Activated naive CD8-positive, alpha-beta T cell treated with anti-CD3 and anti-CD28 coated beads for 36 hours (primary cell): Measurements from ENCODE around the gene XPNPEP3. TPM values are rescaled to one million over a fixed set of nuclear protein-coding genes. Genes with fewer than 3 reads are reported as not detected.
"Not testable (repeated sequence)": the region's sequence is repeated elsewhere in the genome, so short reads cannot be mapped to it uniquely, and the experiment has no call there.

Experiments used
- DNase-seq: peaks from one replicate; pipeline ENCODE4 v3.0.0; 2021
- H3K27ac Mint-ChIP-seq: one replicate; pipeline ENCODE4 v1.8.0; 2022; ENCODE audit warnings: mild to moderate bottlenecking, moderate library complexity, mixed read lengths
- H3K27me3 Mint-ChIP-seq: one replicate; pipeline ENCODE4 v1.8.0; 2022; ENCODE audit warnings: mild to moderate bottlenecking, mixed read lengths
- H3K36me3 Mint-ChIP-seq: one replicate; pipeline ENCODE4 v1.8.0; 2021; ENCODE audit warnings: mild to moderate bottlenecking, mixed read lengths
- H3K4me1 Mint-ChIP-seq: one replicate; pipeline ENCODE4 v1.8.0; 2021; ENCODE audit warnings: mixed read lengths
- H3K4me3 Mint-ChIP-seq: one replicate; pipeline ENCODE4 v1.8.0; 2022; ENCODE audit warnings: mild to moderate bottlenecking, moderate library complexity, mixed read lengths
- H3K9me3 Mint-ChIP-seq: one replicate; pipeline ENCODE4 v1.8.0; 2022; ENCODE audit warnings: mixed read lengths
- total RNA-seq, 2 experiments: library from RNA; stranded (reverse); gene quantifications; one replicate each; pipeline ENCODE4 v1.2.3, GENCODE V29; 2021

XPNPEP3 gene
- total RNA-seq, 2 experiments from 2014 or later, result 19.3 to 22.3 TPM

DNA sequence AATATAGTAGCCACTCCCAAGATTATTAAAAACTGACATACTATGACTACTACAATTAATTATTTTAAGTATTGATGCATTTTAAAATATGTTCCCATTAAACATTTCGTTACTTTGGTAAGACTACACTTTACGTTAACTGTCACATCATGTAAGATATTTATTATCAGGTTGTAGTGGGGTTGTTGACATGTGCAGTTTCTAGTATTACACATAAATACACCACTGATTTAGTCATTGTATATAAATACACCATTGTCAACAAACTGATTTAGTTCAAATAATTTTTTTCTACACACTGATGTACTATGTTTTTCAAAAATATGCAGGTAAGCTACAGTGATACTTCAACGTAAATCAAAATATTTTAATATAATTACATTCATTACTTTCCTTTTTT is 12.0 kb upstream of the XPNPEP3 start:
- no peak for DNase-seq
- H3K27ac Mint-ChIP-seq, result no peak overlapping the region
- H3K4me3 Mint-ChIP-seq, result no peak overlapping the region
- peaks cover 25% of the 10 kb centered on the region for H3K36me3 Mint-ChIP-seq
- no peaks in the 10 kb centered on the region for H3K27me3 Mint-ChIP-seq
- H3K9me3 Mint-ChIP-seq, result no peaks in the 10 kb centered on the region
- H3K4me1 Mint-ChIP-seq, result peaks cover 19% of the 10 kb centered on the region

DNA sequence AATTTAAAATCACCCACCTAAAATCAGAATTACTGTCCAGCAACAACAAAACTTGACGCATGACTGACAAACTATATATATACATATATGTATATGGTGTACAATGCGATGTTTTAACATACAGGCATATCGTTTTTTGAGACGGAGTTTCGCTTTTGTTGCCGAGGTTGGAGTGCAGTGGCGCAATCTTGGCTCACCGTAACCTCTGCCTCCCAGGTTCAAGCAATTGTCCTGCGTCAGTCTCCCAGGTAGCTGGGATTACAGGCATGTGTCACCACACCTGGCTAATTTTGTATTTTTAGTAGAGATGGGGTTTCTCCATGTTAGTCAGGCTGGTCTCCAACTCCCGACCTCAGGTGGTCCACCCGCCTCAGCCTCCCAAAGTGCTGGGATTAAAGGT is 11.1 kb upstream of the XPNPEP3 start:
- Mint-ChIP-seq H3K4me1 (peaks cover 19% of the 10 kb centered on the region), H3K36me3 (peaks cover 21% of the 10 kb centered on the region)
- DNase-seq, H3K4me3 Mint-ChIP-seq, H3K27me3 Mint-ChIP-seq, H3K9me3 Mint-ChIP-seq, H3K27ac Mint-ChIP-seq: not testable (repeated sequence)

DNA sequence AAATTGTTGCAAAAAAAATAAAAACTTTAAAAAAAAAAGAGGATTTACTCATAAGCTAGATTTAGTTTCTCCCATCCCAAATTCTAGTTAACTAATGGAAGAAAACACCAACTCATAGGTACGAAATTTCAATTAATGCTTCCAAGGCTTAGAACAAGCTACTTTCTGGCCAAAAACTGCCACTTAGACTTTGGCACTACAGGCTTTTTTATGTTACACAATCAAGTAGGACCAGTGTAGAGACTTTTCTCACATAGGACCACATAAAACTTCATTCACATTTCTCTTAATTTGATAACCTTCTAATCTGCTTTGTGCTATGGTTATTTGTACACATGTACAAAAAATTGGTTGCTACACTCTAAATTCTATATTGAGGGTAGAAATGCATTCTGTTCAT is 3.6 kb upstream of the XPNPEP3 start:
- H3K4me3 Mint-ChIP-seq, result peak overlapping the region; percentile 70
- H3K36me3 Mint-ChIP-seq, result peaks cover 14% of the 10 kb centered on the region
- H3K27ac Mint-ChIP-seq, result peak overlapping the region; percentile 63
- DNase-seq, result no peak
- H3K4me1 Mint-ChIP-seq, result peaks cover 45% of the 10 kb centered on the region
- H3K27me3 Mint-ChIP-seq, result no peaks in the 10 kb centered on the region
- no peaks in the 10 kb centered on the region for H3K9me3 Mint-ChIP-seq

DNA sequence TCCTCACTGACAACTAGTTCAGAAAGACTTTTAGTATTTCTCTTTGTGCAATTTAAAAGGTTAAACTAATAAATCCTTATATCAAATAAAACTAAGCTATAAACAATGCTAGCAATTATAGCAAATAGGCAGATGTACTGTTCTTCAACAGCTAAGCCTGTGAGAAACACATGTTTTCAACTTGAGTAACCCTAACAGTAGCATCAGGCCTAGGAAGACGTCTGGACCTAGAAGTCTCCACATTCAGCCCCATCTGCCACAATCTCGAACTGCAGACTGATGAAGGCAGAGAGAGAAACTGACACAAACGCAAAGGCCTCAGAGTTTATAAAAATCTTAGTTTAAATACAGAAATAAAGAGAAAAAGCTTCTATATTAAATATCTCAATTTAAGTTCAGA is 3.0 kb upstream of the XPNPEP3 start:
- Mint-ChIP-seq H3K27me3 (no peaks in the 10 kb centered on the region), H3K27ac (peak overlapping the region; percentile 63), H3K36me3 (peaks cover 12% of the 10 kb centered on the region), H3K4me3 (peak overlapping the region; percentile 70), H3K9me3 (no peaks in the 10 kb centered on the region), H3K4me1 (peaks cover 48% of the 10 kb centered on the region)
- DNase-seq, result no peak

DNA sequence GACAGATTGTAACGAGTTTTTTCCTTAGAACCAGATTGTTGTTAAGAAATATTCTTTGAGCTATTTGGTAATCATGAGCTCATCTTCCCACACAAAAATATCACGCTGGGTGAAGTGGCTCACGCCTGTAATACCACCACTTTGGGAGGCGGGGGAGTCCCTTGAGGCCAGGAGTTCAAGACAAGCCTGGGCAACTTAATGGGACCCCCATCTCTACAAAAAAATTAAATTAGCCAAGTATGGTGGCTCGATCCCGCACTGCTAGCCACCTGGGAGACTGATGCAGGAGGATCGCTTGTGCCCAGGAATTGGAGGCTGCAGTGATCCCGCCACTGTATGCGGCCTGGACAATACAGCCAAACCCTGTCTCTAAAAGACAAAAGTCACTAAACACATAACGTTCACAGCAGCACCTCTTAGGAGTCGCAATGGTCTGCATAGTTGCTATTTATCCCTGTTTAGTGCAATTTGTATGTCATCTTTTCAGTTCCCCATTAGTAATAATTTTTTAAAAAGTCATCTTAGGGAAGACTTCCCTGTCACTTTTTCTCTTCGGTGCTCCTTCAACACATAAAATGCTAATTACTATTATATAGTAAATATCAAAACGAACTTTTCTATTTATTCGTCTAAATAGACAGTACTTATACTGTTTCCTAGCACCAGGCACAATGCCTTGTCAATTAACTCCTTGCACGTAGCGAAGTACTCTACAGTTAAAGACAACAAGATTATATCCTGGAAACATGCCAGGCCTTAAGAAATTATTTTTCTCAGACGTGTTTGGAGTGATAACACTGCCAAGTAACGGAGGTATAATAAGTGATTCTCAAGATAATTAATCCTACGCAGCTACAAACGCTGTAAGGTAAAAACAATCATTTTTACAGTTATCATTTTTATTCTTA is 1.6 kb upstream of the XPNPEP3 start:
- peaks cover 46% of the 10 kb centered on the region for H3K4me1 Mint-ChIP-seq
- peaks cover 10% of the 10 kb centered on the region for H3K36me3 Mint-ChIP-seq
- H3K27me3 Mint-ChIP-seq, result no peaks in the 10 kb centered on the region
- peak overlapping the region; percentile 71 for H3K27ac Mint-ChIP-seq
- H3K4me3 Mint-ChIP-seq, result peak overlapping the region; percentile 99
- no peaks in the 10 kb centered on the region for H3K9me3 Mint-ChIP-seq
- DNase-seq, result peak; percentile 13

DNA sequence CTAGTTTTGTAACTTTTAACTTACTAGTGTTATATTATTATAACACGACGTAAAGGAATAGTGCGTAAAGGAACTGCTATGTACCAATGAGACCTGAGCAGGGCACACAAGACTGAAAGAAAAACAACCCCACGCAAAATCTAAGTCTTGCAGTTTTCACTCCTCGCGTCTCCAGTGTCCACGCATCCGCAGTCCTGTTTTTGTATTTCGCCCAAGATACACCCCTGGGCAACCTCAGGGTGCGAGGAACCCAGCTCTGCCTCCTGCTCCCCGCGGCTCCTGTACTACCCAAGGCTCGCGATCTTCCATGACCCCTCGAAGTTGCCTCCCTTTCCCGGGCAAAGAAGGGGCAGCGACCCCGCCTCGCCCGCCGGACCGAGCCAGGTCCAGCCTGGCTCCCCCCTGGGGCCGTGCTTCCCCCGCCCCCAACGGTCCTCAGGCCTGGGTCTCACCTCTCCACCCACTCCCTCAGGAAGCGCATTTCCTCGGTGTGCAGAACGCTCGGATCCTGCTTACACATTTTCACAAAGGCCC is 902 bp upstream of the XPNPEP3 start:
- peaks cover 10% of the 10 kb centered on the region for H3K36me3 Mint-ChIP-seq
- no peaks in the 10 kb centered on the region for H3K27me3 Mint-ChIP-seq
- no peak for DNase-seq
- peak overlapping the region; percentile 99 for H3K4me3 Mint-ChIP-seq
- no peaks in the 10 kb centered on the region for H3K9me3 Mint-ChIP-seq
- peak overlapping the region; percentile 100 for H3K27ac Mint-ChIP-seq
- H3K4me1 Mint-ChIP-seq, result peaks cover 44% of the 10 kb centered on the region

DNA sequence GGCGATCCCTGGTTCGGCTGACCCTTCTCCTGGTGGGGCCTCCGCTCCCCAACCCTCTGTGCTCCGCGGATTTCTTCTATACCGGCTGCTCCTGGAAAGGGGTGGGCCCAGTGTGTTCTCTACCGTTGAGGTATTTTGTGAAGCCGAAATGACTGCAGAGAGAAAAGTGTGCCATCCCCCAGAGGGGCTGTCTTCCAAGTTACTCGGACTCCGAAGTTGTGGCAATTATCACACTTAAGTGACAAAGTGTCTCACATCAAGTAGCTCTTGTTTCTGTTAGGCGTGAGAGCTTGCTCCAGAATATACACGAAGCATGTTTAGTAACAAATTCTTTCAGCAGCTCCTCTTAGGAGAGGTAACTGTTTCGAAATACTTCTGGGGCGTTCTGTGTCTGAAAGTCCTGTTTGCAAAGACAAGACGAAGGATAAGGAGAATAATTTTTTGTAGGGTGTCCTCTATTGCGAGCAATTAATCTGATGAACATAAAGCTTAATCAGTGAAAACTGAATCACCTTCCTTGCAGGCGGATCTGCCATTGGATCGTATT is 434 bp downstream of the XPNPEP3 start:
- H3K9me3 Mint-ChIP-seq, result no peaks in the 10 kb centered on the region
- DNase-seq, result no peak
- peak overlapping the region; percentile 99 for H3K4me3 Mint-ChIP-seq
- peak overlapping the region; percentile 100 for H3K27ac Mint-ChIP-seq
- H3K4me1 Mint-ChIP-seq, result peaks cover 34% of the 10 kb centered on the region
- no peaks in the 10 kb centered on the region for H3K27me3 Mint-ChIP-seq
- peaks cover 15% of the 10 kb centered on the region for H3K36me3 Mint-ChIP-seq

DNA sequence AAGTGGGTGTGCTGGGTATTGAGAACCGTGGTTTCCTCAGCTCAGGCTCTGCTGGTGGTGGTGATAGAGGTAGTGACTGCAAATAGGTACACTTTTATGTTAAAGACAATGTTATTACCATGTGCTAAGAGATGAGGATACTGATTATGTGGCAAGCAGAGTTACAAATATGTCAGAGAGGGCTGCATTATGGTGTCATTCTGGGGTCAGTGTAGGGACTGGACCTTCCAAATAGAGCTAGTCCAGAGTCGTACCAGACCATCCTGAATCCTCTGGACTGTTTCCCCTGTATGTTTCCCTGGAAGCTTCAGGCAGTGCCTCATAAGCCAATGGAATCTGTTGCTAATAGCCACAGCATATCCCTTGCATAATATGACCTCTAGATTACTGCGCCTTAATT is 5.1 kb downstream of the XPNPEP3 start, which contains the start of gene DNAJB7:
Gene DNAJB7 (minus strand): TSS at position 101 of the 400 bp plus-strand sequence. CDS start 119 bp downstream, outside the sequence.
- Mint-ChIP-seq H3K27ac (no peak within 1 kb of the TSS), H3K36me3 (peaks cover 5% of the 10 kb centered on the region), H3K9me3 (no peaks in the 10 kb centered on the region), H3K27me3 (no peaks in the 10 kb centered on the region), H3K4me3 (no peak within 1 kb of the TSS), H3K4me1 (peaks cover 28% of the 10 kb centered on the region)
- no peak for DNase-seq

DNA sequence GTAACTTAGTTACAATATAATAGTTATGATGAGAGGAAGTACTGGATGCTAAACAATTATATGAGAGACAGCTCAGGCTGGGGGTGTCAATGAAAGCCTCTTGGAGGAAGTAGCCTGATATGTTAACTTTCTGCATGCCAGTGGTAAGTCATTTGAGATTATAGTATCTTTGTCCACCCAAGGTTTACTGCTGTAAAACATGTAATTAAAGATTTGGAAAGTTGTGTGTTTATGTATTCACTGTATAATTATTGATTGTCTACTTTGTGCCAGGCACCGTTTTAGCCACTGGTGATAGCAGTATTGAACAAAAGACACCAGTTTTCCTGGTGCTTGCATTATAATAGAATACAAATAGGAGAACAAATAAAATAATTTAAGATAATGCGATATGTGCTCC is 5.6 kb downstream of the XPNPEP3 start:
- H3K27ac Mint-ChIP-seq, result no peak overlapping the region
- H3K27me3 Mint-ChIP-seq, result no peaks in the 10 kb centered on the region
- H3K4me3 Mint-ChIP-seq, result no peak overlapping the region
- H3K4me1 Mint-ChIP-seq, result peaks cover 28% of the 10 kb centered on the region
- peaks cover 5% of the 10 kb centered on the region for H3K36me3 Mint-ChIP-seq
- H3K9me3 Mint-ChIP-seq, result no peaks in the 10 kb centered on the region
- DNase-seq, result no peak

DNA sequence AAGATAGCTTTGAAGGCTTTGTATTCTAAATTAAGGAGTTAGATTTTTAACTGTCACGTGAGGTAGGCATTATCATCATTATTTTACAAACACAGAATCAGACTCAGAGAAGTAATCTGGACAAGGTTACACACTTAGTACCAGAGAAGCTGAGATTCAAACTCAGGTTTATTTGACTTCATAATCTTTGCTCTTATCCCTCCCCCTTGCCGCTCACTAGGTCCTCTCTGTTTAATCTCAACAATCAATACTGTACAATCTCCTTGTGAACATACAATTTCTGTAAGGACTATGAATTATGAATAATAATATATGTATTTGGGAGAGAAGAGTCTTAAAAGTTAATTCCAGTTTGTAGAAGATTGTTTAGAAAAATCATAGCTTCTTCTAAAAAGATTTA is 10.2 kb downstream of the XPNPEP3 start:
- H3K36me3 Mint-ChIP-seq, result peaks cover 4% of the 10 kb centered on the region
- no peak overlapping the region for H3K4me3 Mint-ChIP-seq
- H3K27me3 Mint-ChIP-seq, result no peaks in the 10 kb centered on the region
- H3K9me3 Mint-ChIP-seq, result no peaks in the 10 kb centered on the region
- DNase-seq, result no peak
- H3K4me1 Mint-ChIP-seq, result peaks cover 17% of the 10 kb centered on the region
- H3K27ac Mint-ChIP-seq, result no peak overlapping the region

DNA sequence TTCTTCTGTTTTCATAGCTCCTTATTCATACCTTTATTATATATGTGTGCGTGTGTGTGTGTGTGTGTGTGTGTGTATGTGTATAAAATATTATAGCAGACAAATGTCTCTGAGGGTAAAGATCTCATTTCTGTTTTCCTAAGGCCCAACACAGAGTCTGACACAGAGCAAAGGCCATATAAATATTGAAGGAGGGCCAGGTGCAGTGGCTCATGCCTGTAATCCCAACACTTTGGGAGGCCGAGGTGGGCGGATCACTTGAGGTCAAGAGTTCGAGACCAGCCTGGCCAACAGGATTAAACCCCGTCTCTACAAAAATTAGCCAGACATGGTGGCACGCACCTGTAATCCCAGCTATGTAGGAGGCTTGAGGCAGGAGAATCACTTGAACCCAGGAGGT is 11.4 kb downstream of the XPNPEP3 start:
- not testable (repeated sequence) for H3K36me3 Mint-ChIP-seq, DNase-seq, H3K9me3 Mint-ChIP-seq, H3K27ac Mint-ChIP-seq, H3K4me3 Mint-ChIP-seq, H3K27me3 Mint-ChIP-seq
- peaks cover 14% of the 10 kb centered on the region for H3K4me1 Mint-ChIP-seq

DNA sequence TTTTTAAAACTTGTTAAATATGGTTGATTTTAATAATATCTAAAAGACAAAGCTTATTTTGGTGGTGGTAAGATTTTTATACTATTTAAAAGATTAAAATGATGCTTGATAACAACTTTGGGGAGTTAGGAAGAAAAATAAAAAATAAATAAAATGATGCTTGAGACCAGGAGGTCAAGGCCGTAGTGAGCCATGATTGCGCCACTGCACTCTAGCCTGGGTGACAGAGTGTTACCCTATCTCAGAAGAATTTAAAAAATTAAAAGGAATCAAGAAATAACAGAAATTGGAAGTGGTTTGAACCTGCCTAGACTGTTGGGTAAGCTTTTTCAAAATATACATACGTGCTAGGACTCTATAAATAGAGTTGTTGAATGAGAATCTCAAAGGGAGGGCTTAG is 17.1 kb downstream of the XPNPEP3 start:
- Mint-ChIP-seq H3K36me3 (peaks cover 4% of the 10 kb centered on the region), H3K9me3 (no peaks in the 10 kb centered on the region), H3K4me3 (no peak overlapping the region), H3K27ac (no peak overlapping the region), H3K4me1 (peaks cover 4% of the 10 kb centered on the region), H3K27me3 (no peaks in the 10 kb centered on the region)
- DNase-seq, result no peak

DNA sequence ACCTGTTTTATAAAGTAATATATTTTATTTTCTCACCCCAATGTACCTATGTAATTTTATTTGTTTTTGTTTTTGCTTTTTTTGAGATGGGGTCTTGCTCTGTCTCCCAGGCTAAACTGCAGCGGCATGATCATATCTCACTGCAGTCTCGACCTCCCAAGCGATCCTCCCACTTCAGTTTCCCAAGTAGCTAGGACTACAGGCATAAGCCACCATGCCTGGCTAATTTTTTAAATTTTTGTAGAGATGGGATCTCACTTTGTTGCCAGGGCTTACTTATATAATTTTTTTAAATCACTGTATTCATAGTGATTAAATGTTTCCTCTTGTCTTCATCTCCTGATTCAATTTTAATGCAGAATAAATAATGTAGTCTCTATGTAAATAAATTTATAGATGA is 18.2 kb downstream of the XPNPEP3 start:
- Mint-ChIP-seq H3K27ac (no peak overlapping the region), H3K9me3 (no peaks in the 10 kb centered on the region), H3K27me3 (no peaks in the 10 kb centered on the region), H3K4me3 (no peak overlapping the region), H3K4me1 (peaks cover 4% of the 10 kb centered on the region), H3K36me3 (peaks cover 2% of the 10 kb centered on the region)
- no peak for DNase-seq

DNA sequence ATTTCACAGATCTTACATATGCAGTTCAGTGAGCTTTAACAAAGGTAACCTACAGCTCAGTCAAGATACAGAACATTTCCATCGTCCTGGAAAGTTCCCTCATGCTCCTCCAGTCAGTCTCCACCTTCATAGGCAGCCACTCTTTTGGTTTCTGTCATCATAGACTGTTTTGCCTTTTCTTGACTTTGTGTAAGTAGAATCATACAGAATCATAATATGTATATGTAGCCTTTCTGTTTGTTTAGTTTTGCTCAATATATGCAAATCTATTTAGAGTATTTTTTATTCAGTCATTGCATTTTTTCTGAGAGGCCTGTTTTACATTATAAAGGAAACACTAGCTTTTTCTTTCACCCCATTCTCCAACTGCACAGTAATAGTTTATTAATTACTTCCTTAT is 20.0 kb downstream of the XPNPEP3 start:
- Mint-ChIP-seq H3K27me3 (no peaks in the 10 kb centered on the region), H3K9me3 (no peaks in the 10 kb centered on the region), H3K27ac (no peak overlapping the region), H3K36me3 (peaks cover 4% of the 10 kb centered on the region), H3K4me1 (peaks cover 4% of the 10 kb centered on the region), H3K4me3 (no peak overlapping the region)
- DNase-seq, result no peak

DNA sequence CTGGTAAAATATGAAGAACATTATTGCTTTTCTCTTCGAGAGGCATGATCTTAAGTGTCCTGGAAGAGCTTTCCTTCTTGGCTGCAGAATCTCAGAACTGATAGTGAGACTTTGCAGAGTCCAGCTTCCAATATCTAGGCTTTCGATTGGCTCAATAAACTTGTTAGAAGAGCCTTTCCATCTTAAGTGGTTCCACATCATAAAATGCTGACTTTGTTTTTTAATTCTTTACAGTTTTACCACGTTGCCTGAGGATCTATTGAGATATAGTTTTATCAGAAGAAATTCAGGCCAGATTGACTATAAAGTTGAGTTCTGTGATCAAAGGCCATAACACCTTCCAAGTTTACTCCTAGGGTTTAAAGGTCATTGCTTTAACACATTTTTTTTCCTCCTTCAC is 20.5 kb downstream of the XPNPEP3 start:
- no peak for DNase-seq
- Mint-ChIP-seq H3K9me3 (no peaks in the 10 kb centered on the region), H3K4me1 (no peaks in the 10 kb centered on the region), H3K27ac (no peak overlapping the region), H3K36me3 (peaks cover 4% of the 10 kb centered on the region), H3K27me3 (no peaks in the 10 kb centered on the region), H3K4me3 (no peak overlapping the region)
